Subcutaneous adipose tissue (tissue), 4 donors: ENCODE data around the gene MYOD1. TPM values are rescaled to one million over a fixed set of nuclear protein-coding genes. Genes with fewer than 3 reads are reported as not detected.

Experiments used
- CTCF ChIP-seq: fragments of 450-650 bp; IDR thresholded peaks from one replicate; pipeline ENCODE4 v1.5.1; 2016; ENCODE audit warnings: low read depth, mild to moderate bottlenecking, control low read depth, antibody characterized with exemption, moderate library complexity
- total RNA-seq, 4 donors: library from RNA; depleted of rRNA; stranded (reverse); fragments of >200 nt; gene quantifications; one replicate each; pipeline ENCODE4 v1.1.0, GENCODE V29; 2016

Gene MYOD1
- total RNA-seq, 4 donors from 2014 or later = not detected

- no peak for TF ChIP-seq CTCF
Measured at GRCh38 chr11:17762309-17762974, 43.1 kb downstream of the MYOD1 start.

GRCh38 chr11:17763244-17763643 lies 43.9 kb downstream of the MYOD1 start:
- TF ChIP-seq CTCF = no peak

- TF ChIP-seq CTCF = no peak
Measured at GRCh38 chr11:17763703-17764102, 44.3 kb downstream of the MYOD1 start.

- TF ChIP-seq CTCF = no peak
Measured at GRCh38 chr11:17764446-17765218, 45.3 kb downstream of the MYOD1 start.

GRCh38 chr11:17765356-17766072 lies 46.1 kb downstream of the MYOD1 start:
- TF ChIP-seq CTCF = no peak

GRCh38 chr11:17766073-17766359 lies 46.6 kb downstream of the MYOD1 start:
- TF ChIP-seq CTCF = no peak

GRCh38 chr11:17766590-17766989 lies 47.2 kb downstream of the MYOD1 start:
- TF ChIP-seq CTCF = no peak
